NCI-H1105 treated with DMSO at 0.1 percent for 48 hours (cell line): ENCODE results near the gene OR51D1.

Source experiments
- DNase-seq: peaks from one replicate; lab custom pipeline; 2025; lab: John Stamatoyannopoulos, UW

OR51D1 gene

DNA sequence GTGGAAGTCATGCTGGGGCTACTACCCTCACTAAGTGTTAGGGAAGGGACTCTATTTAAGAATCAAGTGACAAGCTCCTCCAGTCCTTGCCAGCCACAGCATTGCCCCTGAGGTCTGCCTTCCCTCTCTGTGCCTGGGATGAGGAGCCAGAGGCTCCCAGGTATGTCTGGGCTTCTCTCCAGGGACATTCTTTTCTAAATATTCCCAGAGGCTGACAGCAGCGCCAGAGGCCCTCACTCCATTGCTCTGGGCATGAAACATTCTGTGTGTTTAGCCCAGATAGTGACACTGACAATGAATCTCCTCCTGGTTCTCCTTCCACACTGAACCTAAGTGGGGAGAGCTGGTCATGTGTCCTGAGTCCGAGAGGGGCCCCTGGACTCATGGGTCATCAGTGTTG lies 8.7 kb downstream of the OR51D1 start:
- no peak for DNase-seq

DNA sequence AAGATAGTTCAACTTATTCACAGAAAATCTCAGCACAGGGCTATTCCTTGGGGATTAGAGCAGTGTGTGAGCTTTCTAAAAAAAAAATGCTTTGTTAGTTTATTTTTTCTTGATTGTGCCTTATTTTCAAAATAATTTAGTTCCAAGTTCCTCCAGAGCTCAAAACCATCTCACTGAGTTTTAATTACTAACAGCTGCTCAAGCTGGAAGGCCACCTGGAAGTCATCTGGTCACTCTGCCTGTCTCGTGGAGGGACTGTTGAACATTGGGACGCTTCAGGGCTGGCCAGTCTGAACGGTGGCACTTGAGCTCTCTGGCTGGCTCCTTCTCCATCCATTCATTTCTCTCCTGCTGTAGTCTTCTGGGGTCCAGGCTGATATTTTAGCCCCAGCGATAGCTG lies 10.5 kb downstream of the OR51D1 start:
- no peak for DNase-seq

DNA sequence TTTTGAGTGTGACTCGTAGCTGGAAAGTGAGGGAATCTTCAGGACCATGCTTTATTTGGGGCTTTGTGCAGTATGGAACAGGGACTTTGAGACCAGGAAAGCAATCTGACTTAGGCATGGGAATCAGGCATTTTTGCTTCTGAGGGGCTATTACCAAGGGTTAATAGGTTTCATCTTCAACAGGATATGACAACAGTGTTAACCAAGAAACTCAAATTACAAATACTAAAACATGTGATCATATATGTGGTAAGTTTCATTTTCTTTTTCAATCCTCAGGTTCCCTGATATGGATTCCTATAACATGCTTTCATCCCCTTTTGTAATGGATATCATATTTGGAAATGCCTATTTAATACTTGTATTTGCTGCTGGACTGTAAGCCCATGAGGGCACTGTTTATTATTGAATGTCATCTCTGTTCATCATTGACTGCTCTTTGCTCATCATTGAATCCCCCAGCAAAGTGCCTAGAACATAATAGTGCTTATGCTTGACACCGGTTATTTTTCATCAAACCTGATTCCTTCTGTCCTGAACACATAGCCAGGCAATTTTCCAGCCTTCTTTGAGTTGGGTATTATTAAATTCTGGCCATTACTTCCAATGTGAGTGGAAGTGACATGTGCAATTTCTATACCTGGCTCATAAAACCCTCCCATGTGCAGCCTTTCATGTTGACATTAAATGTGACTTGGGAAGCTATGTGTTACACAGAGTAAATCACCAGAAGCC lies 17.5 kb downstream of the OR51D1 start:
- DNase-seq, result no peak

DNA sequence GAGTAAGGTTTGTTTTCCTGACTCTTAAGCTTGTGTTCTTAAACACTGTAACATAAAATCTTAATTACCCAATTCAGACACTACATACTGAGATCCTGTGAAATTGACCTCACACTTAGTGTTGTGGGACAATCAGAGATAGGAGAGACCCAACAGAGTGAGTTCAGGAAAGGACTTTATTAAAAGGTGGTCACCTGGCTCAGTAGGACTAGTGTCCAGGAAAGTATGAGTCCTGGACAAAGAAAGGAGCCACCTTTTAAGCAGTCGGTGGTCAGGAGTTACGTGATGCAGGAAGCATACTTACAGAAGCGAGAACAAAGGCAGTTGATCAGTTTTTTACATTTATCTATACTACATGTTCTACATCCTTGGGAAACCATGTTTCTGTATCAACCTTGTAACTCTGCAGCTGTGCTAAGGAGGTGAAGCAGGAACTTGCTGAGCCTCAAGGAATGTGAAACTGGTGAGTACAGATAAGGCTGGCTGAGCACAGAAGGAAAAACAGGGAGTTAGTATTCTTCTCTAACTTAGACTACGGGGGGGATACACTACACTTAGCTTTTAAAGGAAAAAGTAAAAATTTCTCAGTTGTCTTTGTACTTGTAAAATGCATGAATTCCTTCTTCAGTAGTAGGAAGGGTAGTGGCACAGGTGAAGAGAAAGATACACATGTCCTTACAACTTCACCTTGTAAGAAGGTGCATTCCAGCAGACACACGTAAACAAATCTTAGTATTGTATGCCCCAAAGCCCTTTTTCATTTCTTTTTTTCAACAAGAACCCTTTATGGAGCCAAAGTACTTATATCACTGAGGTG lies 21.6 kb downstream of the OR51D1 start:
- DNase-seq, result no peak

DNA sequence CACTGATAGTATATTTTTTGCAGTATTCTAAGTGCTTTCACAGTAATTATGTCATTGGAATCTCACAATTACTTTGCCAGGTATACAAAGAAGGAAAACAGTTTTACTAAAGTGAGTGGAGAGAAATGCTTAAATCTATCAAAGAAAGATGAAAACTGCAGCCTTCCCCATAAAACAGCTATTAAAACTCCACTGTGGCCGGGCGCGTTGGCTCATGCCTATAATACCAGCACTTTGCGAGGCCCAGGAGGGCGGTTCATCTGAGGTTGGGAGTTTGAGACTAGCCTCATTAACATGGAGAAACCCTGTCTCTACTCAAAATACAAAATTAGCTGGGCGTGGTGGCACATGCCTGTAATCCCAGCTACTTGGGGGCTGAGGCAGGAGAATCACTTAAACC lies 25.6 kb downstream of the OR51D1 start:
- peak; percentile 62 for DNase-seq

DNA sequence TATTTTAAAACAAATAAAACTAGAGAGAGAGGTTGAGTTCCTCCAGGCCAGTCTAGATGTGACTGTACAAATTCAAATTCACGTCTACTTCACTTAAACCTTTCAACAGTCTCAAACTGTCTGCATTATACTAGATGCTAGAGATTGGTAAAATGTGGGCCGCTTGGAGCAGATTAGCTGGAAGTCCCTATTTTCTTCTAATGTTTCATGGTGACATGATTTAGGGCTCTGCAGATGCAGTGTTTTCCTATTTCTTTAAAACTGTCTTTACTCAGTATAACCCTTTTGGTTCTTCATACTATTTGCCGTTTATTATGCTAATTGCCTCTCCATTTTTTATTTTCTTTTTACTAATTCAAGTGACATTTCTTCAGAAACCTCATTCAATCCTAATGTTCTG lies 26.9 kb downstream of the OR51D1 start:
- no peak for DNase-seq

DNA sequence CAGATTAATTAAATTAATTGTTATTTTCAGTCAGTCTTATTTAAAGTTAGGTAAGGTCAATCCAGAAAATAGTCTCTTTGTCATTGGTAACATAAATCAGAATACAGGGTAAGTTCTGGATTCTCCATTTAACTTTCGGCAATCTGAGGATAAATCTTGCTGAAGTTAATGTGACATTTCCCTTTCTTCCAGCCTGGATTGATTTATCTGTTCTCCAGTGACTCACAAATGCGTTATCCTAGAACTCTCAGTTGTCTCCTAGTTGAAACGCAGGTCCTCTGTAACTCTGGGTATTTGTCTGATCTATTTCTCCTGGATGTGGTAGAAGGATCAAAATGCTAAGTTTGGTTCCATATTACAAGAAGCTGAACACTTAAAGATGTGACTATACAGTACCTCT lies 27.5 kb downstream of the OR51D1 start:
- no peak for DNase-seq

DNA sequence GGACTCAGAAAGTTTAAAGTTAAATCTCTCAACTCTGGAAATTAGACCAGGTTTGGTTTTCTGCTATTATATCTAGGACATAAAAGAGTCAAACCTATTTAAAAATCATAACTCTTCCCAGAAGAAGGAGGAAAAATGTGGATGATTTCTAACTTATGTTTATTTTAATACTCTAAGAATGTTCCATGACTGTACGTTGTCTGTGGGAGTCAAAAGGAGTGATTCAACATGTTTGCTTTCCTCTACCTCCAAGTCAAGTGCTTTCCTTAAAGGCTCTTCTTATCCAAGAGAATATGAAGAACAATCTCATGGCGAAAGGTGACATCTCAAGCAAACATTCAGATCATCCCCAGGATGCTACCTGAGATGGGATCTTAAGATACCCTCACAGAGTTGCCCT lies 28.1 kb downstream of the OR51D1 start:
- DNase-seq, result no peak

DNA sequence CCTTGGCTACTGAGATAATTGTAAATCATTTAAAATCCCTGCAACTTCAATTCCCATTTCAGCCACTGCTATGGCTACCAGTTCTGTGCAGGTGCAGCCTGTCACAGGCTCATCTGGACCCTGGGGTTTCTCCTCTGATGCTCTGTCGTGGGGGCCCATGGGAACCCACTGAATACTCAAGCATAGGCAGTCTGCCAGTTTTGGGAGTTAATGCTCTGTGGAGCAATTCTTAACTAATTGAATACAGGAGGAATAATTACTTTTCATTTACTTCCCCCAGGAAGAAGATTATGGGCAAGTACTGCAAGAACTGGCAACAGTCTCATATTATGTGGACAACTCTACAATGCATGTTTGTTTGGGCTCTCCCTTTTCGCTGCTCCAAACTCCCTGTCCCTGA lies 34.5 kb downstream of the OR51D1 start:
- peak; percentile 88 for DNase-seq

DNA sequence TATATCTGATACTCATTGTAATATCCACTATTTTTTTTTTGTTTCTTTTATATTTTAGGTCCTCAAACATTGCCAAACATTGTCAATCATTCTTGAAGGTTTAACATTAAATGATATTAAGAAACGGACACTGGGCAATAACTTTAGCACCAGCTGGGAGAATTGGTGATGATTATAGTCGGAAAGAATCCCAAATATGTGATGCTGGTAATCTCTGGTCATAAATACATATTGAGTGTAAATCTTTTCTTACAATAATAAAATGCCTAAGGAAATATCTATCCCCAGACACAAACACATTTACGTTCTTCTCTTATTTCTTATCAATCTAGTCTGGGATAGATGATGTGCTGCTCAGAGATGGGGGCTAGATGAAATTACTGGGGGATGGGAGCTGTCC lies 35.2 kb downstream of the OR51D1 start:
- no peak for DNase-seq

DNA sequence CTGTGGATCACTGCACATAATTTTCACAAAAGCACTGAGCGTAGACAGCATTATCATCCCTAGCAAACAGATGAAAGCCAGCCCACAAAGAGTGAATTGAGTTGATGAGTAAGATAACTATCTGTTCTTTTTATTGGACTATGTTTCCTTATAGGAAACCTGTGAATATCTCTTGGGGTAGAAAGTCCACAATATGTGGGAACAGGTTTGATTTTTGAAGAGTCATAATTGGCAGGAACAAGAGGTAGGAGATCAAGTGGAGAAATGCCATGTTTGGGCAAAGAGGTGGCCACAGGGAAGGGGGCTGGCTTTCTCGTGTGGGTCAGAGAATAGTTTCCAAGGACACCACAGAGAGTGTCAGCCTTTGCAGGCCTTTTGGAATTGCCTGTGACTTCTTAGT lies 36.5 kb downstream of the OR51D1 start:
- DNase-seq, result no peak

DNA sequence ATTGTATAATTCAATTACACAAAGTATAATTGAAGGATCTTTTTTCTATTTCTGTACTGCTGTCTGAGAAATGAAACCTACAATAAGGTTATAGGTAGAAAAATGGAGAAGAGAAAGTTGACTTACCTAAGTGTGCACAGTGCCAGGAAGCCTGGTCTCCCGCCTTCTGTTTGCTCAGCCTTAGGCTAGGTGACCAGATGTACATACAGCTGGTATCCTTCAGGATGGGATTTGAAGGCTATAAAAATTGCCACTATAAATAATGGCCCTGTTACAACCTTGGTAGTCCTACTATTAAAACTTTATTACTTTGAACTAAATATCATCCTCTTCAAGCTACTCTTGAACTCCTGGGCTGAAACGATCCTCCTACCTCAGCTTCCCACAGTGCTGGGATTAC lies 40.7 kb downstream of the OR51D1 start:
- DNase-seq, result peak; percentile 80

DNA sequence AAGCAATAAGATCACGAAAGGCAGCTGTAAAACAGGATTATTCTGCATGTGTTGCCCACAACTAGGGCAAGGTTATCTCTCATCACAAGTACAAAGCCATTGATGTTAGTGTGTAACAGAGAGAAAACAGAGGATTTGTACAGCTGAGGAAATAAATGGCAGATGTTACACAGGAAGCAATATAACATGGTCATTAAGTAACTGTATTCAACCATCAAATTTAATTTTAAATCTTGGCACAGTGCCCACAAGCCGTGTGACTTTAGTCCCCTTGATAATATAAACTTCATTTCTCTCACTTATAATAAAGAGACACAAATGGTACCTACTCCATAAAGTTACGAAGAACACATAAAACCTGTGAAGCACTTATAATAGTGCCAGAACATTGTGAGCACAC lies 43.1 kb downstream of the OR51D1 start:
- peak; percentile 81 for DNase-seq

DNA sequence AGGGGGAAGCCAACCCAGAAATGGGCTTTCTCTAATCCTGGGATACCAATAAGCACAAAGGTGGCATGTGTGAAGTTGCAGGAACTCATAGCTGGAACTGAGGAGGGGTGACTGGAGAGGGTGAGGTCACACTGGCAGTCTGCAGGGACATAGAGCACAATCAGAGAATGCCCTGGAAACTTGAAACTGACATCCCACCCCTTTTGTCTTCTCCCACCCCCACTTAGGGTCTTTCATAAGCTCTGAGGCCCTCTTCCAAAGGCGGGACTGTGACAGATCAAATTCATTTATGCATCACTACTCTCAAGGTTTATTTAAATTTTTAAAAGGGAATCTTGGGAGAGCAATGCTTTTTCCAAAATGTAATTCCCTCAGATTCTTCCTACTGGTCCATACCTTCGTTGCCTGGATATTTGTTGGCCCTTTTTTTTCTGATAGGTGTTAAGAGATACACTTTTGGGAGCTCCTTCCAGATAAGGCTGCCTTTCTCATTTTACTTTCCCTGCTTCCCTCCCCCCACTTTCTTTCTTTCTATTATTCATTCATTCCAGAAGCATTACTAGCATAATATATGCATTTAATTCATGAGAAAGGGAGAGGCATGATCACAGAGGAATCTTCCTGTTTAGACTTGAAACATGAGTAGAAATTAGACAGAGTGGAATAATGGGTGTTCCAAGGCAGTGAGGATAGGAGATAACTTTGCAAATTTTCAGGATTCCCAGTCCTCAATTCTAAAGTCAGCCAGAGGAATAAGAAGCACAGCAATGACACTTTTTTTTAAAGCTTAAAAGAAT lies 45.5 kb downstream of the OR51D1 start:
- no peak for DNase-seq

DNA sequence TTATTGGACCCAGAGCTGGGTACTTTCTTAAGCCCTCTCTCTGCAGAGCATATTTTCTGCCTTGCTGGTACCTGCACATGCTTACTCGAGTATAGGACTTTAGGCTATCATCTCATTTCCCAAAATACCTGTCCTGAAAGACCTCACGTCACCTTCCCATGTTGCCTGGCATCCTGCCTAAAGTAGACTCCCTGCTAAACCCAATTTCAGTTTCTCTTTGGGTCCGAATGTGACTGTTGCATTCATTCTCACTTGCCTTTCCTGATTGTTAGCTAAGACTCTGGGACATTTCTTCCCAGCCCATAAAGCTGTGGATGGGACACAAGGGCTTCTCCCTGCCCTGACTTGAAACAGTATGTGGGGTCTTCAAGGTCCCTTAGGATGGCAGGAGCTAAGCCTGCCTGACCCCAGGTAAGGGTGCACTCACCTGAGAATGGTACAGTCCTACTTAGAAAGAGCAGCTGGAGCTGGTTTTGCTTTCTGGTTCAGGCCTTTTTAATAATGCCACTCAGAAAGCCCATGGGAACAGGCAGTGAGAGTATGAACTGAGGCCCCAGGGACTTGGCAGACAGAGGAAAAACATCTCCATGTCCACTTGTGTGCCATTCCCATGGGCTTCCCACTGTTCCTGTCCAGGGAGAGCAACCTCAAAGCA lies 47.5 kb downstream of the OR51D1 start:
- no peak for DNase-seq
